Endometrial microvascular endothelial cells (primary cell): ENCODE measurements around the gene GPR158. TPM values are rescaled to one million over a fixed set of nuclear protein-coding genes. Genes with fewer than 3 reads are reported as not detected.

Experiments
- in situ Hi-C: cut with HindIII; loops from 2 replicates; pipeline ENCODE4 v1.10.0; 2017; ENCODE audit warnings: low sequenced_read_pairs, low pct_unique_long_range_greater_than_20kb; ENCODE audit errors: inconsistent ontology term
- total RNA-seq: library from RNA; depleted of rRNA; stranded (reverse); fragments of >200 nt; gene quantifications from one replicate; pipeline ENCODE4 v1.2.3, GENCODE V29; 2015; ENCODE audit errors: inconsistent ontology term

GPR158 gene
- total RNA-seq, 1 donor from 2014 or later = not detected

DNA sequence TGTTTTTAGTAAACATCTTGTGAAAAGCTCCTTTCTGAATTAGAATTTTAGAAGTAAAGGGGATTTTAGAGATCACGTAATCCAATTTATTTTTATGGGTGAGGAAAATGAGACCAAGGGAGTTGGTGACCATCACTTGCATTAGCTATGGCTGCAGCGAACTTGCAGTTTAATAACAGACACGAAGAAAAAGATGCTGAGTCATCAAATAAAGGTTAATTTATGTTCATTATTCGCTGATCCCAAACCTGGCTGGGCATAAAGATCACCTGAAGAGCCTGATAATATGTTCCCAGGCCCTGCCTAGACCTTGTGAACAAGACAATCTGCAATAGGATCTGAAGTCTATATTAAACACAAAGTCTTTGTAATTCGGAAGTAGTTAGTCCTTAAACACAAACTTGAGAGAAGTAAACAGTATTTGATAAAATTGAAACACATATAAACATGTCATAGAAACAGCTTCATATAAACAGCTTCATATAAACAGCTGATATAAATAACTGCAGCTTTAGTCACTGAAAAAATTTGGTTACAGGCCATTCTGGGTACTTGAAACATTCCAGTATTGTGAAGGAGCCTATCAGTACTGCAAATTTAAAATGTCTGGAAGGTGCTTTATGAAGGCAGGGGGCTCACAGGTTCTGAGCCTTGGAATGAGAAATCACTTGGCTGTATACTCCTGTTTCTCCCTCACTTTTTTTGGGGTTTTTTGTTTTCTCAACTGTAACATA is 16.5 kb downstream of the GPR158 start:
- in situ Hi-C loops = no loop called here

DNA sequence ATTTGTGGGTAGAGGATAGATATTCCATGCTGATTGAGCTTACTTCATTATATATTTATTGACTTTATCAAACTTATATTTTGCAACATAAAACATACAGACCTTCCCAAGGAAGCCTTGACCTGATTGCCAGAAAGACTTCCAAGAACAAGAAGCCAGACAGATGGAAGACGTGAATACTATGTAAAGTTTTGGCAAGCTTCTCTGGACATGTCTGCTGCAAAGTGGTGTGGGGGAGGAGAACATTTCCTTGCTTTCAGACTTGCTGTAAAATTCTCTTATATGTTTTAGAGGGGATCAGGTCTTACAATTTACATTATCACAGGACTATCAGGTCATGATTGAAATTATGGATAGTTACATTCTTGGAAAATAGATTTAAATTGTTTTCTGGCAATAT is 23.4 kb downstream of the GPR158 start:
- in situ Hi-C loops = no loop called here

DNA sequence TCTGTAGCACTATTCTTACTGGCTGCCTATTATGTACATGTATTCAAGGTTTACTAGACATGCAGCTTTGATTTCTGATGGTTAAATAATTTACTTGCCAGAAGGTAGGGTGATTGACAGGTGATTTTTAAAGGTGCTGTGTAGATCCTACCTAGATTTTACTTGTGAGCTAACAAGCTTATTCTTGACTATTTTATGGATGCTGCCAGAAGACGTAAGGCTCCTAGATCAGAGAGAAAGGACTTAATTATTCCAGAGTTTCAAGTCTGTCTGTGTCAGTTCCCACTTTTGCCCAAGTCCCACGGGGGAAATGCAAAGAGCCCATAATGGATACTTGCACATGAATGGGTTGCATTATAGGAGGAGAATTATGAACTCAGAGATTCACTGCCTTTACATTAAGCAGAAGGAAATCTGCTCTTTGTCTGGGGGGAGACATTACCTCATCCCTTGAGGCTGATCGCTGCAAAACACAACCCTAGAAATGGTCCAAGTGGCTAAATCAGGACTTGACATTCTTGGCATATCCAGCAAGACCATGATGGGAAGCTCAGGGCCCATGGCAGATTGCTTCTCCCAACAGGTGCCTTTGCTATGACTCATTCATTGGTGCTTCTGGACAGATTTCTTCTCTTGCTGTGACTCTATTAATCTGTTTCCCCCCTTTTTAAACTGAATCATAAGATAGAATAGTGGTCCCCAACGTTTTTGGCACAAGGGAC is 32.1 kb downstream of the GPR158 start:
- in situ Hi-C loops = no loop called here

DNA sequence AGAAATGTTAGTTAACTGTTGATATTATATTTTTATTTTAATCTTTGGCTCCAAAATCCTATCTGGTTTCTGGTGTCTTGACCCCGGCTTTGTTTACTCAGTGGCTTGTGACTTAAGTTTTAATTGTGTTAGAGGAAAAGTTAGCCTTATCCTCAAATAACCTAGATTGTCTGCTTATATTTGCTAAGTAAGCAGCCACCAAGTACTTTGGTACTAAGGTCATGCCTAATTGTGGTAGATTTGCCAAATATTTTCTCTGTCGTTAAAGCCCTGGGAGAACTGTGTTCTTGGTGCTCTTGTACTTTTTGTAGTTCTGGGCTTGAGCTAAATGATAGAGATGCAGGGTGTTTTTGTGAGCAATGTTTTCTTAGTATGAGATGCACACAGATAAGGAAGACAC is 34.8 kb downstream of the GPR158 start:
- in situ Hi-C loops = no loop called here

DNA sequence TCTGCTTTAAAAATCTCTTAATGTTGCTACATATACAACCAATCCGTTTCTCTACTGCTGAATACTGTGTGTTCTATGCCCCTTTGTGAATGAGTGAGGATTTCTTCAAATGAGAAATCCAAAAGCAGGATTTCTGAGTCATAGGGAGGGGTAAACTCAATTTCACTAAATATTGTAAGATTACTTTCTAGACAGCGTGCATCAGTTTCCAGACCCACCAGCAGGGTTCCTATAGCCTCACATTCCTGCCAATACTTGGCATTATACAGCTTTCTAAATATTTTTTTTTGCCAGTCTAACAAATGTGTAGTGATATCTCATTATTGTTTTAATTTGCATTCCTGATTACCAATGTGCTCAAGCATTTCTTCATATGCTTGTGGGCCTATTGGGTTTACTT is 35.5 kb downstream of the GPR158 start:
- in situ Hi-C loops = no loop called here

DNA sequence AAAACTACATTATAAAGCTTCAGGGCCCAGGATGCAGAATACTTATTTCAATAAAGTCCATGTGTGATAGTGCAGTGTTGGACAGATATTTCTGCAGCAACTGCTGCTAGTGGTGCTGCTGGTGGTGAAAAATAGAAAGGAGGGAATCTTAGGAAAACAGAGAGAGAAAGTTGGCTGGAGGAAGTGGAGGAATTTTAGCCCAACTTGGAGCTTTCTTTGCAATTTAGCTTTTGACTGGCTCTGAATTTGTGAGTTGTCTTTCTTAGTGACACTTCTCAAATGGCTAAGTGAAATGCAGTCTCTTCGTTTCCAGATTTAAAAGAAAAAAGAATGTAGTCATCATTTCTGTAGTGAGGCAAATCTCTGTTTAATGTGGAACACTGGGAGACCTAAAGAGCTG is 45.4 kb downstream of the GPR158 start:
- in situ Hi-C loops = no loop called here

DNA sequence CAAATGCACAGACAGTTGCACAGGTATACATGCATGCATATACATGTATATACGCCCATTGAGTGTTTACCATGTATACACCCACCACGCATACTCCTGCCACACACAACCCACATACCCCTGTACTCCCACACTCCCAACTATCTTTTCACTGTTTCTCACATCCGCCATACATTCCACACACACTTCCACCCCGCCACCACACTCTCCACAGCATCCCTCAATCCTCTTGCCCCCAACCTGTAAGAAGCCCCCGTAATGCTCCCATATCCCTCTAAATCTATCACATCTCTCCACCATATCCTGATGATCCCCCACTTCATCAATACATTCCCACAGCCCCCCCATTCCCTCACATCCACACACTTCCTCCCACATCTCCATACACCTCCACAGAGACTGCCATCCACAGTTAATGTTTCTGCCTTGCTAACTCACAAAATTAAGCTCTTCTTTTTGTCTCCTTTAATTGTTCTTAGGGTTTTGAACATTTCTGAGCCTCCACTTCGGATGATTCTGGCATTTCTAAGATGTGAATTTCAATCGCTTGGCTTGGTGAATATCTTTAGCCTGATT is 47.4 kb downstream of the GPR158 start:
- in situ Hi-C loops = no loop called here

DNA sequence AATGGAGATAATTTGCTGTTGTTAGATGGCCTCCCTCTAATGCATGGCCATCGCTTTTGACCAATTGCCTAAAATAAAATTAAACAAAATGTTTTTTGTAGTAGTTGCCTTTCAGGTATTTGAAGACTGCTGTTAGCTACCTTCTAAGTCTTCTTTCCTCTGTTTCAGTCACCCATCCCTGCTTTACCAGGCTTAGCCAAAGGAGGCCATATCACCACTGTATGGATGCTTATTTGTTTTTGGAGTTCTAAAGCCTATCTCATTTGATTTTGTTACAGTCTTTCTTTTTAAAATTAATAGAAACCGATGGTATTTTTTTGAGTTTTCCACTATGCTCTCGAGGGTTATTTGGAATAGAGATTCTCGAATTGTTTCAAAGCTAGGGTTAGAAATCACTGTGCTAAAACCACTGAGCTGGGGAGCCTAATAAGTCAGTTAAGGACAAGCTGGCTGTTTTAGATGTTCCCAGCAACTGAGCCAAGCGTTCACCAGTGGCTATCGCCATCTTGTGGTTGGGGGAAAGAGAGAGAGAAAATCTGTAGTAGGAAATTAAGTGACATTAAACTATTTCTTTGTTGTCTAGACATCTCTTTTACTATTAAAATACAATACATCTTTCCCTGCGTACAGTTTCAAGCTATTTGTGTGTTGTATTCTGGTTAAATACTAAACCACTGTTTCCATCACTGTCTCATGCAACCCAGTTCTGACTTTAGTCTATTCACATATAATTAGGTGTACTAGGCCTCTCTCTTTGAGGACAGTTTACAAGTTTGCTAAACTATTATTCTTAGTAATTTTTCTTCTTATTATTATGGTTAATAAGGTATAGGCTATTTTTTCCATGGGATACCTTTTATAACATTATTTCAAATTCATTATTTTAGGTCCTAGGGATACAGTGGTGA is 52.2 kb downstream of the GPR158 start:
- in situ Hi-C loops = no loop called here

DNA sequence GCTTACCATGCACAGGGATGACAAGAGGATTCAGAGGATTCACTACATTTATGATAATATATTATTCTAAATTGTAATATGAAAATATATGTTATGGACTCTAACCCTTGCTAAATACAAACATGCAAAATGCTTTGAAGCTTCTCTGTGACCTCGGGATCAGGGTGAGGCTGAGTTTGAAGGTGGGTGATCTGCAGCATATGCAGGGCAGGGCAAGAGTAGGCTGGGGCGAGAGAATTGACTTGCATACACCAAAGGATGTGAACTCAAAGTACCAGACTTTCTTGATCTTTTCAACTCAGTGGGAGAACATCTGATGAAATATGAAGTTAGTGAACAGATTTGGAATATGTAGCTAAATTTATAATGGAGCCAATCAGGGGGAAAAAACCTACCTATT is 57.0 kb downstream of the GPR158 start:
- in situ Hi-C loops = no loop called here

DNA sequence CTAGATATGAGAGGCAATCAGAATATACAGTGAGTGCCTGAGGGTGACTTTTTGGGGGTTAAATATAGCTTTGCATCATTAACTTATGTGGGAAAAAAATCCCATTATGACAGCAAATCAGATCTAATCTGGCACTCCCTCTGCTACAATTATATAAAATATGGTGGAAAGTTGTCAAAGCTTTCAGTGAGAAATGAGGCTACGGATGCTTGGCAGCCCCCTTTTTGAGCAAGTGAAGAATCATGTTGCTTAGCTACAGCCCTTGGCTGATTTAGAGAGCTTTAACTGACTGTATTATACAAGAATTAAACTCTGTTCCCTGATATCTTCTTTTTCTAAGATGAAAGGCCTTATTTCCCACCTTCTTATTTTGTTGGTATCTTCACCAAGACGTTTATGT is 57.4 kb downstream of the GPR158 start:
- in situ Hi-C loops = no loop called here

DNA sequence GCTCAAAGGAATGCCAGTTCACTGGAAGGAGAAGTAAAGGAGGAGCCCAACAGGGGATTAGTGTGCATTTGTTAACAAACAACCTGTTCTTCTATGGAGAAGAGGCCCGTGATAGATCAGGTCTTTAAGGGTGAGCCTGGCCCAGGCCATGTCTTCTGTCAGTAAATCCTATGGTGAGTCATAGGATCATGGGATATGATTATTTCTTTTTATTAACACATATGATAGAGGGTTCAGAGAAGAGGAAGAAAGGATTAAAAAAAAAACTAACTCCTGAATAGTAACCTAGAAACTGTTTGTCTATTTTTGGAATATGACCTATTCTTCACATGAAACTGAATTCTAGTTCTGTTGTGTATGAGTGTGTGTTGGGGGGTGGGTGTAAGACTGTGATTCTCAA is 70.4 kb downstream of the GPR158 start:
- in situ Hi-C loops = no loop called here

DNA sequence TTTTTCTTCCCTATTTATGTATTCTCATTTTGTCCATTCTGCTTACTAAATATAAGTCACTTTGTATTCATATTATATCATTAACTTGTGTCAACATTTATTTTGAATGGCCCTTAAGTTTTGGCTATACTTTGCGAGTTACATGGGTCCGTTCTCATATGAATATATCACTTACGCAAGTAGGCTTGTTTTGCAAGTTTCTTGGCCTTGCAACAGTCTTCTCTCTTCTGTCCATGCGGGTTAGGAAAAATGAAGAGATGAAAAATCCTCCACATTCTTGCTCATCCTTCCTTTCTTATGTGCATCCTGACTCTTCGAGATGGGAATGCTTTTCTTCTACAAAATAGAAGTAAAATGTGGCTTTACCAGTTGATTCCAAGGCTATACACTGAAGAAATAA is 82.8 kb downstream of the GPR158 start:
- in situ Hi-C loops = no loop called here

DNA sequence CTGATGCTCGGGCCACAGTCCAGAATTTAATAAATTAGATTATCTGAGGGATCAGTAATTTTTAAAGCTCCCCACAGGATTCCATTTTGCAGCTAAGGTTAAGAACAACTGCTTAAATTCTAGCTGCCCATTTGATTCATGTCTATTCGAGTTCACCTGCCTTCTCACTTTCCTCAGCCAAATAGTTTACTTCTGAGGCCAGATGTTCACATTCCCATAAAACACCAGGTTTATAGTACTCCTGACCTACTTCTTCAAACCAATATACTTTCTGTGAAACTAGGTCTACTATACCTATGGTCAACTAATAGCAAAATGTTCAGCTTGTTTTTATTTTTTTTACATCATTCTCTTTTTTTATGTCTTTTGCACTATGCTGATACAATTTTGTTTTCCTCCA is 86.3 kb downstream of the GPR158 start:
- in situ Hi-C loops = no loop called here

DNA sequence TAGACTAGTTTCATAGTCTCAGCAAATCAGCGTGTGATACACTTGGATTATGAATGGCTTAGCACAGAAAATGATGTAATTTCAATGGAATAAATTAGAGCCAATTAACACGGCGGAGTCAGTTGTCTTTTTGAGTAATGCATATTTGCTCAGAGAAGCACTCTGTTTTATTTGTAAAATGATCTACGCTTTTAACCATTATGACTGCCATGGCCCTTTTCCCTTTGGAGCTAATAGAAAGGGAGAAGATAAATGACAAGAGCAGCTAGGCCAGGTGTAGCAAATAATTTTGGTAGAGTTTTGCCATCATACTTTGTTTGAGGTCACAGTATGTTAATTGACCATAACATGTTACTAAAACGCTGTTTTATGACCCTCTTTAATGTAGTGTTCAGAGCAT is 86.8 kb downstream of the GPR158 start:
- in situ Hi-C loops = no loop called here

DNA sequence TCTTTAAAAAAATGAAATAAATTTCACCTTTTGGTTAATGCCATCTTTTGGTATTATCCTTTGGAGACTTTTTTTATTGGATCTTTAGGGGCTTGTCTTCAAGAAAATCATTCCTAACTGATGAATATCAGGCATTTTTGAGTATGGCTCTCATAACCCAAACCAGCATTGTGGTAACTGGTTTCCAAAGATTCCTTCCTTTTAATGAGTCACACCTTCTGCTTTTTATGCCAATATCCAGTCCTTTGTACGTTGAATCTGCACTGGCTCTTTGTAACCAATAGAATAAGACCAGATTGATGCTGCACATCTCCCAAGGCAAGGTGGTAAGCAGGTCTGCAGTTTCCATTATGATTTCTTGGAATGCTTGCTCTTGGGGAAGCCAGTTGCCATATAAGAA is 89.1 kb downstream of the GPR158 start:
- in situ Hi-C loops = no loop called here

DNA sequence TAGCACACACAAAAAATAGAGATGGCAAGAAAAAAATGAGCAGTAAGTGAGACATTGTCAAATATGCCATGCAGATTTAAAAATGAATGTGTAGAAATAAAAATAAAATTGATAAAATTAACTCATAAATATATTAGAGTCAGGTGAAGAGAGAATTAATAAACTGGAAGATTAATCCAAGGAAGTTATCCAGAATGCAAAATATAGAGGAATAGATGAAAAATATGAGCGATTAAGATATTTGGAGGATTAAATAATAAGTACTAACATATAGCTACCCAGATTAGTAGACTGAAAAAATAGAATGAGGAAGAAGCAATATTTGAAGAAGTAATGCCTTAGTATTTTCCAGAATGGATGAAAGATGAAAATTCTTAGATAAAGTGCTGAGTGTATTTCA is 103.4 kb downstream of the GPR158 start:
- in situ Hi-C loops = no loop called here

DNA sequence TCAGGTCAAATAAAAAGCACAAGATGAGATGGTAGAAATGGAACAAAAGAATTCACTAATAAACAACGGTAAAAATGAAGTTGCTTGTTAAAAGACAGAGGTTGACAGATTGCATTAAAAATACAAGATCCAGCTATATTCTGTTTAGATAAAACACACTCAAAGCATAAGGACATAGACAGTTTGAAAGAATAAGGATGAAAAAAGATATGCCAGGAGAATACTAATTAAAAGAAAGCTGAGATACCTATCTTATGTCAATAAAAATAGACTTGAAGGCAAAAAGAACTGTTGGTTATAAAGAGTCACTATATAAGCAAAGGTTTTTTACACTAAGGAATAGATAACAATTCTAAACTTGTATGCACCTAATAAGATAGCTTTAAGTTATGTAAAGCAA is 105.3 kb downstream of the GPR158 start:
- in situ Hi-C loops = no loop called here

DNA sequence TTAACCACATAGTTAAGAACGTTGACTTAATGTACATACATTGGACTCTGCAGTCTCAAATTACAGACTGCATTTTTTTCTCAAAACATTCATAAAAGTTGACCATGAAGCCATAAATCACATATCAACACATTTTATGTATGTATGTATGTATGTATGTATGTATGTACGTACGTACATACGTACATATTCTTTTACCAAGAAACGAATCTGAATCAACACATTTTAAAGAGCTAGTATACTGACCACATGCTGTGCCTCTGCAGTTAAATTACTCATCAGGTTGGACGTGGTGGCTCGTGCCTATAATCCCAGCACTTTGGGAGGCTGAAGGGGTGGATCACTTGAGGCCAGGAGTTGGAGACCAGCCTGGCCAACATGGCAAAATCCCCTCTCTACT is 105.8 kb downstream of the GPR158 start:
- in situ Hi-C loops = no loop called here

DNA sequence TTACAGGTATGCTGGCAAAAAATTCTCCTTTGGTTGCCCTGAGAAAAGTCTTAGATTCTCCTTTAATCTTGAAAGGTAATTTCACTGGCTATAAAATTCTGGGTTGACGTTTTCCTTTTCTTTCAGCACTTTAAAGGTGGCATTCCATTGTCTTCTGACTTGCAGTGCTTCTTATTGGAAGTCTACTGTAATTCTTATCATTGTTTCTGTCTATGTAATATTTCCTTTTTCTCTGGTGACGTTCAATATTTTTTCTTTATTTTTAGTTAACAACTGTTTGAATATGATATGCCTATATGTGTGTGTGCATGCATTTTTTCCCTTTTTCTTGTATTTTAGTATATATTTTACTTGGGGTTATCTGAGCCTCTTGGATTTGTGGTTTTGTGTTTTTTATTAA is 111.0 kb downstream of the GPR158 start:
- in situ Hi-C loops = no loop called here
